Suprapubic skin (tissue), 4 donors: ENCODE data around the gene CD3E. TPM values are rescaled to one million over a fixed set of nuclear protein-coding genes. Genes with fewer than 3 reads are reported as not detected.

Experiments
- DNase-seq, 2 donors: peaks; one replicate each; pipeline ENCODE4 v3.0.0-alpha.2; 2019; ENCODE audit warnings: low spot score in 2 of 2
- H3K27ac ChIP-seq: fragments of 200-600 bp; sonication (generic); one replicate; pipeline ENCODE4 v1.5.1; 2019
- H3K27me3 ChIP-seq: fragments of 200-600 bp; sonication (generic); one replicate; pipeline ENCODE4 v1.5.1; 2019
- H3K36me3 ChIP-seq: fragments of 200-600 bp; sonication (generic); one replicate; pipeline ENCODE4 v1.5.1; 2019
- H3K4me1 ChIP-seq: fragments of 200-600 bp; sonication (generic); one replicate; pipeline ENCODE4 v1.5.1; 2019
- H3K4me3 ChIP-seq: fragments of 200-600 bp; sonication (generic); one replicate; pipeline ENCODE4 v1.5.1; 2019; ENCODE audit warnings: mild to moderate bottlenecking
- H3K9me3 ChIP-seq: fragments of 200-600 bp; sonication (generic); one replicate; pipeline ENCODE4 v1.5.1; 2019
- CTCF ChIP-seq, 2 donors: fragments of 200-600 bp in 1 of 2; fragments of 450-650 bp in 1 of 2; sonication (generic) in 1 of 2; IDR thresholded peaks; one replicate each; pipeline ENCODE4 v1.5.1; 2016 to 2019; ENCODE audit warnings: antibody characterized with exemption in 2 of 2, mild to moderate bottlenecking in 1 of 2, moderate library complexity in 1 of 2
- EP300 ChIP-seq: sonication (generic); formaldehyde crosslinking; IDR thresholded peaks from one replicate; pipeline ENCODE4 v1.6.1; 2017; ENCODE audit warnings: antibody characterized with exemption
- POLR2A ChIP-seq, 2 donors: fragments of 450-650 bp; IDR thresholded peaks; one replicate each; pipeline ENCODE4 v1.6.1; 2017; ENCODE audit warnings: antibody characterized with exemption in 2 of 2, mild to moderate bottlenecking in 2 of 2, moderate library complexity in 2 of 2
- POLR2AphosphoS5 ChIP-seq, 3 donors: sonication (generic); formaldehyde crosslinking; IDR thresholded peaks; one replicate each; pipeline ENCODE4 v1.6.1; 2017; ENCODE audit warnings: antibody characterized with exemption in 3 of 3
- WGBS: methylation state at CpG from one replicate; pipeline ENCODE4 v1.1.5; 2018; 5-methylcytosine and 5-hydroxymethylcytosine counted together
- total RNA-seq, 4 donors: library from RNA; depleted of rRNA; stranded (reverse); fragments of >200 nt; gene quantifications; one replicate each; pipeline ENCODE4 v1.1.0, GENCODE V29; 2016

CD3E gene
- total RNA-seq, 4 donors from 2014 or later, result 0.55 to 3.3 (median 0.79) TPM; not detected in 1

GRCh38 chr11:118322721-118323120, 18.2 kb downstream of the CD3E start:
- TF ChIP-seq EP300, result no peak
- TF ChIP-seq CTCF (IDR thresholded peaks at IDR 0.05), result no peak
- no peak for TF ChIP-seq POLR2A (IDR thresholded peaks at IDR 0.05)
- no peak for TF ChIP-seq POLR2AphosphoS5 (IDR thresholded peaks at IDR 0.05)
- WGBS, result 96% methylated on average over 19 of the region's 19 CpGs
- no peak overlapping the region for H3K4me3 ChIP-seq
- no peaks in the 10 kb centered on the region for H3K9me3 ChIP-seq
- H3K27me3 ChIP-seq, result no peaks in the 10 kb centered on the region
- no peak for DNase-seq
- no peak overlapping the region for H3K27ac ChIP-seq
- H3K4me1 ChIP-seq, result no peaks in the 10 kb centered on the region
- H3K36me3 ChIP-seq, result no peaks in the 10 kb centered on the region

GRCh38 chr11:118325283-118325682, 20.8 kb downstream of the CD3E start:
- H3K27me3 ChIP-seq, result no peaks in the 10 kb centered on the region
- no peak overlapping the region for H3K27ac ChIP-seq
- TF ChIP-seq POLR2AphosphoS5 (IDR thresholded peaks at IDR 0.05) (no peak), EP300 (no peak), CTCF (IDR thresholded peaks at IDR 0.05) (no peak), POLR2A (IDR thresholded peaks at IDR 0.05) (no peak)

GRCh38 chr11:118328745-118329144, 24.2 kb downstream of the CD3E start:
- no peak for TF ChIP-seq CTCF (IDR thresholded peaks at IDR 0.05)
- TF ChIP-seq POLR2AphosphoS5 (IDR thresholded peaks at IDR 0.05), result no peak

More at GRCh38 chr11:118325283-118325682, 20.8 kb downstream of the CD3E start:
- DNase-seq, result no peak
- H3K4me1 ChIP-seq, result no peaks in the 10 kb centered on the region
- H3K36me3 ChIP-seq, result no peaks in the 10 kb centered on the region
- no peaks in the 10 kb centered on the region for H3K9me3 ChIP-seq
- no peak overlapping the region for H3K4me3 ChIP-seq

DNA sequence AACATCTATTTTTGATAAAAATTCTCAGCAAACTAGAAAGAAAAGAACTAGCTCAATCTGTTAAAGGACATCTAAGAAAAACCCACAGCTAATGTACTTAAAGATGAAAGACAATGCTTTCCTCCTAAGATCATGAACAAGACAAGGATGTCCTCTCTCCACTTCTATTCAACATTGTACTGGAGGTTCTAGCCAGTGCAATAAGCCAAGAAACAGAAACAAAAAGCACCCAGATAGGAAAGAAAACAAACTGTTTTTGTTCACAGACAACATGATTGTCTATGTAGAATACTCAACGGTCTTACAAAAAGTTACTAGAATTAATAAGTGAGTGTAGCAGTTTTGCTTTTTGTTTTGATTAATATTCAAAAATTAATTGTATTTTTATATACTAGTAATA, 30.2 kb downstream of the CD3E start:
- peaks cover 2% of the 10 kb centered on the region for H3K27me3 ChIP-seq
- no peak for TF ChIP-seq POLR2A (IDR thresholded peaks at IDR 0.05)
- no peak for TF ChIP-seq CTCF (IDR thresholded peaks at IDR 0.05)
- no peak for TF ChIP-seq EP300
- TF ChIP-seq POLR2AphosphoS5 (IDR thresholded peaks at IDR 0.05), result no peak
- no peak overlapping the region for H3K27ac ChIP-seq
- no peak overlapping the region for H3K4me3 ChIP-seq
- no peaks in the 10 kb centered on the region for H3K9me3 ChIP-seq
- H3K36me3 ChIP-seq, result no peaks in the 10 kb centered on the region
- WGBS, result 73% methylated on average over 1 of the region's 1 CpG
- no peak for DNase-seq
- no peaks in the 10 kb centered on the region for H3K4me1 ChIP-seq

More at GRCh38 chr11:118328745-118329144, 24.2 kb downstream of the CD3E start:
- Histone ChIP-seq H3K4me1 (no peaks in the 10 kb centered on the region), H3K27ac (no peak overlapping the region), H3K27me3 (no peaks in the 10 kb centered on the region), H3K4me3 (no peak overlapping the region), H3K9me3 (no peaks in the 10 kb centered on the region), H3K36me3 (no peaks in the 10 kb centered on the region)
- no peak for DNase-seq

- H3K36me3 ChIP-seq, result no peaks in the 10 kb centered on the region
- TF ChIP-seq CTCF (IDR thresholded peaks at IDR 0.05) (no peak), POLR2AphosphoS5 (IDR thresholded peaks at IDR 0.05) (no peak), POLR2A (IDR thresholded peaks at IDR 0.05) (no peak), EP300 (no peak)
- H3K4me3 ChIP-seq, result no peak overlapping the region
- no peaks in the 10 kb centered on the region for H3K9me3 ChIP-seq
- DNase-seq, result no peak
- no peaks in the 10 kb centered on the region for H3K4me1 ChIP-seq
- no peak overlapping the region for H3K27ac ChIP-seq
- 36% methylated on average over 7 of the region's 7 CpGs for WGBS
- H3K27me3 ChIP-seq, result peaks cover 2% of the 10 kb centered on the region
These were observed 34.1 kb downstream of the CD3E start for GRCh38 chr11:118338637-118339061.
